Measurements from ENCODE around the gene SPINK5. TPM values are rescaled to one million over a fixed set of nuclear protein-coding genes. Genes with fewer than 3 reads are reported as not detected.
"Not testable (repeated sequence)": the region's sequence is repeated elsewhere in the genome, so short reads cannot be mapped to it uniquely, and the experiment has no call there.

Gene SPINK5
- polyA plus RNA-seq, 1 donor (not counting 4 experiments of a cell fraction or from before 2014, with no cell fraction given) = 22.6 TPM

DNA sequence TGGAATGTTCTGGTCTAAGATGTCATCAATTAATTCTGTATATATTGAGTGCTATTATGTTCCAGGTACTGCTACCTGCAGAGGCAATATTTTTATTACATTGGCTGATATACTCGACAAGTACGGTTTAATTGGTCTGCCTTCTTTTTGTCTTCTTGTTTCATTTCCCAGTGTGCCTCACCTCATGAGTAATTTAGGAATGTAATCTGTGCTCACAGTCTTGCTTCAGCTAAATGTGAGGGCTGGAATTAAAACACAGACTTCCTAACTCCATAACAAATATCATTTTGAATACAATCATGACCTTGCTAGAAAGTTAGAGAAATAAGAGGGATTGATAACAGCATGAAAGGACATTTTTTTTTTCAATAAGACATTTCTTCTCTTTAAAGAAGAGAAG lies 20.1 kb upstream of the SPINK5 start:
- no peaks in the 10 kb centered on the region for H3K9me1 ChIP-seq (ENCODE audit: control insufficient read depth, extremely low read depth, insufficient read depth, low read length)
- H3K27me3 ChIP-seq (ENCODE audit: control insufficient read depth, extremely low read depth, insufficient read depth, low read length) = no peaks in the 10 kb centered on the region
- no peaks in the 10 kb centered on the region for H3K79me2 ChIP-seq (ENCODE audit: control insufficient read depth, insufficient read depth, low read length)
- no peaks in the 10 kb centered on the region for H3K9me3 ChIP-seq (ENCODE audit: control insufficient read depth, low read depth, low read length)
- no peak overlapping the region for H3K4me2 ChIP-seq (ENCODE audit: control insufficient read depth, extremely low read depth, insufficient read depth, low read depth, low read length)
- no peaks in the 10 kb centered on the region for H4K20me1 ChIP-seq (ENCODE audit: control insufficient read depth, extremely low read depth, insufficient read depth, low read length)
- H3K27ac ChIP-seq (ENCODE audit: control insufficient read depth, insufficient read depth, low read length) = no peak overlapping the region
- H3K9ac ChIP-seq (ENCODE audit: control insufficient read depth, extremely low read depth, insufficient read depth, low read length) = no peak overlapping the region
- DNase-seq (ENCODE audit: low read depth, low spot score) (no peak), FAIRE-seq (peak; percentile 57)
- H2AFZ ChIP-seq (ENCODE audit: control insufficient read depth, low read length) = no peak overlapping the region
- no peak overlapping the region for H3K4me3 ChIP-seq (ENCODE audit: control insufficient read depth in 2 of 3, extremely low read depth in 1 of 3, insufficient read depth in 2 of 3, low read depth in 1 of 3, low read length in 3 of 3)
- no peaks in the 10 kb centered on the region for H3K4me1 ChIP-seq (ENCODE audit: control insufficient read depth, extremely low read depth, insufficient read depth, low read length)
- H3K36me3 ChIP-seq (ENCODE audit: control insufficient read depth in 2 of 2, extremely low read depth in 1 of 2, insufficient read depth in 2 of 2, low read length in 2 of 2) = no peaks in the 10 kb centered on the region
- TF ChIP-seq, protein P1, sequence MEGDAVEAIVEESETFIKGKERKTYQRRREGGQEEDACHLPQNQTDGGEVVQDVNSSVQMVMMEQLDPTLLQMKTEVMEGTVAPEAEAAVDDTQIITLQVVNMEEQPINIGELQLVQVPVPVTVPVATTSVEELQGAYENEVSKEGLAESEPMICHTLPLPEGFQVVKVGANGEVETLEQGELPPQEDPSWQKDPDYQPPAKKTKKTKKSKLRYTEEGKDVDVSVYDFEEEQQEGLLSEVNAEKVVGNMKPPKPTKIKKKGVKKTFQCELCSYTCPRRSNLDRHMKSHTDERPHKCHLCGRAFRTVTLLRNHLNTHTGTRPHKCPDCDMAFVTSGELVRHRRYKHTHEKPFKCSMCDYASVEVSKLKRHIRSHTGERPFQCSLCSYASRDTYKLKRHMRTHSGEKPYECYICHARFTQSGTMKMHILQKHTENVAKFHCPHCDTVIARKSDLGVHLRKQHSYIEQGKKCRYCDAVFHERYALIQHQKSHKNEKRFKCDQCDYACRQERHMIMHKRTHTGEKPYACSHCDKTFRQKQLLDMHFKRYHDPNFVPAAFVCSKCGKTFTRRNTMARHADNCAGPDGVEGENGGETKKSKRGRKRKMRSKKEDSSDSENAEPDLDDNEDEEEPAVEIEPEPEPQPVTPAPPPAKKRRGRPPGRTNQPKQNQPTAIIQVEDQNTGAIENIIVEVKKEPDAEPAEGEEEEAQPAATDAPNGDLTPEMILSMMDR (optimal IDR thresholded peaks at IDR 0.05 in 1 of 3, IDR thresholded peaks at IDR 0.05 in 1 of 3, conservative IDR thresholded peaks at IDR 0.05 in 1 of 3; ENCODE audit: extremely low read depth in 1 of 3, insufficient read depth in 2 of 3, low read length in 3 of 3) = no peak
- TF ChIP-seq EZH2 (IDR thresholded peaks at IDR 0.05; ENCODE audit: low read length) = no peak
- dilution Hi-C loops (cut with MboI; ENCODE audit: extremely low pct_ligation_motif_present, low sequenced_read_pairs) = no loop called here

DNA sequence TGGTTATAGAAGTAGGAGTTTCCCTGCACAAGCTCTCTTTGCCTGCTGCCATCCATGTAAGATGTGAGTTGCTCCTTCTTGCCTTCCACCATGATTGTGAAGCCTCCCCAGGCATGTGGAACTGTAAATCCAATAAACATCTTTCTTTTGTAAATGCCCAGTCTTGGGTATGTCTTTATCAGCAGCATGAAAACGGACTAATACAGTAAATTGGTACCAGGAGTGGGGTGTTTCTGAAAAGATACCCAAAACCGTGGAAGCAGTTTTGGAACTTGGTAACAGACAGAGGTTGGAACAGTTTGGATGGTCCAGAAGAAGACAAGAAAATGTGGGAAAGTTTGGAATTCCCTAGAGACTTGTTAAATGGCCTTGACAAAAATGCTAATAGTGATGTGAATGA lies 8.6 kb upstream of the SPINK5 start:
- H4K20me1 ChIP-seq (ENCODE audit: control insufficient read depth, extremely low read depth, insufficient read depth, low read length); H3K4me2 ChIP-seq (ENCODE audit: control insufficient read depth, extremely low read depth, insufficient read depth, low read depth, low read length); FAIRE-seq; H3K27ac ChIP-seq (ENCODE audit: control insufficient read depth, insufficient read depth, low read length); H3K4me1 ChIP-seq (ENCODE audit: control insufficient read depth, extremely low read depth, insufficient read depth, low read length); H3K9ac ChIP-seq (ENCODE audit: control insufficient read depth, extremely low read depth, insufficient read depth, low read length); H3K36me3 ChIP-seq (ENCODE audit: control insufficient read depth in 2 of 2, extremely low read depth in 1 of 2, insufficient read depth in 2 of 2, low read length in 2 of 2); H3K79me2 ChIP-seq (ENCODE audit: control insufficient read depth, insufficient read depth, low read length); H2AFZ ChIP-seq (ENCODE audit: control insufficient read depth, low read length); H3K27me3 ChIP-seq (ENCODE audit: control insufficient read depth, extremely low read depth, insufficient read depth, low read length); dilution Hi-C loops (cut with MboI; ENCODE audit: extremely low pct_ligation_motif_present, low sequenced_read_pairs); H3K9me3 ChIP-seq (ENCODE audit: control insufficient read depth, low read depth, low read length); DNase-seq (ENCODE audit: low read depth, low spot score); H3K9me1 ChIP-seq (ENCODE audit: control insufficient read depth, extremely low read depth, insufficient read depth, low read length); H3K4me3 ChIP-seq (ENCODE audit: control insufficient read depth in 2 of 3, extremely low read depth in 1 of 3, insufficient read depth in 2 of 3, low read depth in 1 of 3, low read length in 3 of 3): not testable (repeated sequence)

DNA sequence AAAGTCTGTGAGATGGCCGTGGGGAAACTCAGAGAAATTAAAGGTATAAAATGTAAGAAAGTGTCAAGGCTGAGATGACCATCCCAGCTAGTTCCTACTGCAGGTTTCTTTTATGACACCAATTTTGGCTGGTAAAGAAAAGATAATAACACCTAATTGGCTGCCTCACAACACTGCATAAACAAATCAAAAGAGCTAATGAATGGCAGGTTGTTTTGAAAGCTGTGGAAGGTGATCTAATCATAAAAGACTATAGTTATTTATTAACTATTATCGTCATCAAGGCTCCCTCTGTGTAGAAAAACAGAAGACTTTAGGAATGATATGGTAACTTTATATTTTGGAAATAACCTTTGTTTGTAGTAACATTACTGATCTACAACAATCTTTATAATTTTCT lies 3.5 kb upstream of the SPINK5 start:
- peaks cover 7% of the 10 kb centered on the region for H3K4me1 ChIP-seq (ENCODE audit: control insufficient read depth, extremely low read depth, insufficient read depth, low read length)
- TF ChIP-seq EZH2 (IDR thresholded peaks at IDR 0.05; ENCODE audit: low read length) = no peak
- TF ChIP-seq, protein P1 (optimal IDR thresholded peaks at IDR 0.05 in 1 of 3, IDR thresholded peaks at IDR 0.05 in 1 of 3, conservative IDR thresholded peaks at IDR 0.05 in 1 of 3; ENCODE audit: extremely low read depth in 1 of 3, insufficient read depth in 2 of 3, low read length in 3 of 3) = no peak
- H3K4me2 ChIP-seq (ENCODE audit: control insufficient read depth, extremely low read depth, insufficient read depth, low read depth, low read length) = no peak overlapping the region
- H3K36me3 ChIP-seq (ENCODE audit: control insufficient read depth in 2 of 2, extremely low read depth in 1 of 2, insufficient read depth in 2 of 2, low read length in 2 of 2) = no peaks in the 10 kb centered on the region
- H3K9me1 ChIP-seq (ENCODE audit: control insufficient read depth, extremely low read depth, insufficient read depth, low read length) = no peaks in the 10 kb centered on the region
- no peak overlapping the region for H3K9ac ChIP-seq (ENCODE audit: control insufficient read depth, extremely low read depth, insufficient read depth, low read length)
- no peak overlapping the region for H3K4me3 ChIP-seq (ENCODE audit: control insufficient read depth in 2 of 3, extremely low read depth in 1 of 3, insufficient read depth in 2 of 3, low read depth in 1 of 3, low read length in 3 of 3)
- H3K9me3 ChIP-seq (ENCODE audit: control insufficient read depth, low read depth, low read length) = no peaks in the 10 kb centered on the region
- H2AFZ ChIP-seq (ENCODE audit: control insufficient read depth, low read length) = no peak overlapping the region
- DNase-seq (ENCODE audit: low read depth, low spot score) (no peak), FAIRE-seq (no peak)
- dilution Hi-C loops (cut with MboI; ENCODE audit: extremely low pct_ligation_motif_present, low sequenced_read_pairs) = no loop called here
- H4K20me1 ChIP-seq (ENCODE audit: control insufficient read depth, extremely low read depth, insufficient read depth, low read length) = no peaks in the 10 kb centered on the region
- H3K27me3 ChIP-seq (ENCODE audit: control insufficient read depth, extremely low read depth, insufficient read depth, low read length) = no peaks in the 10 kb centered on the region
- no peak overlapping the region for H3K27ac ChIP-seq (ENCODE audit: control insufficient read depth, insufficient read depth, low read length)
- H3K79me2 ChIP-seq (ENCODE audit: control insufficient read depth, insufficient read depth, low read length) = no peaks in the 10 kb centered on the region

Data from keratinocyte (primary cell).